ENCODE data around the gene FOSB. TPM values are rescaled to one million over a fixed set of nuclear protein-coding genes. Genes with fewer than 3 reads are reported as not detected.
A peak's percentile ranks its signal among the peaks of the same experiment; 100 is the strongest.

Gene FOSB
- 10 to 100 TPM in 1 of 4 donors, 1 to 10 TPM in 3; 1.6 to 16.3 (median 6.1) TPM for total RNA-seq
- polyA plus RNA-seq = 57.8 TPM
- long read RNA-seq, donor 1, partial matches to known transcripts = 0 of 3 reads
- long read RNA-seq, donor 1, other reads (novel, unspliced or antisense) = 3 of 3 reads
- long read RNA-seq, donor 2 = 0 reads
- long read RNA-seq, donor 3, partial matches to known transcripts = 0 of 2 reads
- long read RNA-seq, donor 3, other reads (novel, unspliced or antisense) = 2 of 2 reads
- long read RNA-seq, donor 4 = 0 reads

DNA sequence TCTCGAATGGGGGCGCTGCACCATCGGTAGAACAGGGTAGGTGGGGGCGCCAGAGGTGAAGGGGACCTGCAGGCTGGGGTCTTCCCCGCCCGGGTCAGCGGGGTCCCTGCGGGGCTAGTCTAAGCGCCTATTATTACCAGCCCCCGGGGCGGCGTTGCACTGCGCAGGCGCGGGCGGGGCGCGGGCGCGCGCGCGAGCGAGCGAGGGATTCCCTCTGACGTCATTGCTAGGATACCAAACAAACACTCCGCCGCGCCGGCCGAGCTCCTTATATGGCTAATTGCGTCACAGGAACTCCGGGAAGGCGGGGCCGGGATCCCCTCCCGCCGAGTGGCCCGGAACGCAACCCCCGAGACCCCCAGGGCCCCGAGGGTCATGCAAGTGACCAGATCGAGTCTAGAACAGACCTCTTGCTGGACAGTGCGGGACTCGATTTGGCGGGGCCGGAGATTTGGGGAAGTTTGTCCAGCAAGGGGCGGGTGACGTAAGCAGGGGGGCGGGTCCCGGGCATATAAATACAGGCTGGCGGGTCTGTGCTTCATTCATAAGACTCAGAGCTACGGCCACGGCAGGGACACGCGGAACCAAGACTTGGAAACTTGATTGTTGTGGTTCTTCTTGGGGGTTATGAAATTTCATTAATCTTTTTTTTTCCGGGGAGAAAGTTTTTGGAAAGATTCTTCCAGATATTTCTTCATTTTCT lies at the start of gene FOSB:
Gene FOSB (plus strand): TSS at position 541 of the 703 bp plus-strand sequence. CDS start 591 bp downstream, outside the sequence.
- Histone ChIP-seq H3K27ac (ENCODE audit: low read length) (peak within 1 kb of the TSS; percentile 85), H3K9me3 (ENCODE audit: control insufficient read depth, low read length) (no peaks in the 10 kb centered on the region), H3K4me3 (ENCODE audit: low read length) (peak within 1 kb of the TSS; percentile 45), H3K4me1 (ENCODE audit: control insufficient read depth, insufficient read depth, low read length) (no peaks in the 10 kb centered on the region), H3K27me3 (ENCODE audit: control insufficient read depth, insufficient read depth) (no peaks in the 10 kb centered on the region)
- WGBS = under 1% methylated on average over 56 of the region's 56 CpGs
- intact Hi-C loops (cut with DNase I) = loop anchor here in 1 of 4 donors (2.0 kb wide), 1 partner anchor 17 kb away; no protein-coding TSS in a partner anchor
- DNase-seq (peak; percentile 95 to 98 (median 97)), ATAC-seq (peak; percentile 61 to 69)

DNA sequence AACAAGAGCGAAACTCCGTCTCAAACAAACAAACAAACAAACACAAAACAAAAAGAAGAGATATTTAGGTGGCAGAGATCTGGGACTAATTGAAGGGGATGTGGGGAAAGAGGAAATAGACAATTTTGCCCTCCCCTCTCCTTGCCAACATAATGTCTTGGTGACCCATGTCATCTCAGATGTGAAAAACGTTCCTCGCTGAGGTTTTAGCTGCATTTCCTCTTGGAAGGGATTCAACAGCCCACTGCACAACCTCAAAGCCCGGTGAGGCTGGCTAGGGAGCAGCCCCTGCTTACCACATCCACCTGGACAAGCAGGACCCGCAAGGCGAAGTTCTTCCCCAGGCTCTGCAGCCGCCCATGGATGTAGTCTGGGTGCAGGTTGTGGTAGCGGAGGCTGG lies 49.0 kb upstream of the FOSB start:
- intact Hi-C loops (cut with DNase I) = no loop called here

DNA sequence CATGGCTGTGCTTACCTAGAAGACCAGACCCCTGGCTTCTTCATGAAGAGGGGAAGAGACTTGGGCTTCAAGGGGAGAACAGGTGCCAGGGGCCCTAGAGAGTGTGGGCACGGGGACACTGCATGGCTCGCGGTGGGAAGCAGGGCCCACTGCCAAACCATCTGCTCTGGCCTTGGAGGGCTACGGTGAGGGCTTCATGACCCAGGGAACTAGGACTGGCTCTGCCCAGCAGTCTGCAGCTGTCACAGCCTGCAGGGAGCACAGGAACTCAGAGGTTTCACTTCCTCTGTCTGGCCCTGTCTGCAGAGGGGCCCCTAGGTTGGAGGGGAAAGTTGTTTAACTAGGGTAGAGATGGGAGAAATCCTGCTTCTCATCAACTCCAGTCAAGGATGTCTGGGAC lies 48.4 kb upstream of the FOSB start:
- intact Hi-C loops (cut with DNase I) = no loop called here
- no peak overlapping the region for H3K4me3 ChIP-seq (ENCODE audit: low read length)
- H3K4me1 ChIP-seq (ENCODE audit: control insufficient read depth, insufficient read depth, low read length) = no peaks in the 10 kb centered on the region
- no peaks in the 10 kb centered on the region for H3K27me3 ChIP-seq (ENCODE audit: control insufficient read depth, insufficient read depth)
- H3K27ac ChIP-seq (ENCODE audit: low read length) = no peak overlapping the region
- WGBS = 49% methylated on average over 4 of the region's 4 CpGs
- ATAC-seq (no peak), DNase-seq (peak in 1 of 3 donors; percentile 72)
- no peaks in the 10 kb centered on the region for H3K9me3 ChIP-seq (ENCODE audit: control insufficient read depth, low read length)

More for the DNA sequence above, 49.0 kb upstream of the FOSB start:
- ATAC-seq (no peak), DNase-seq (peak in 1 of 3 donors; percentile 35)
- Histone ChIP-seq H3K27me3 (ENCODE audit: control insufficient read depth, insufficient read depth) (no peaks in the 10 kb centered on the region), H3K27ac (ENCODE audit: low read length) (no peak overlapping the region), H3K9me3 (ENCODE audit: control insufficient read depth, low read length) (no peaks in the 10 kb centered on the region), H3K4me1 (ENCODE audit: control insufficient read depth, insufficient read depth, low read length) (no peaks in the 10 kb centered on the region), H3K4me3 (ENCODE audit: low read length) (no peak overlapping the region)
- 69% methylated on average over 9 of the region's 9 CpGs for WGBS

DNA sequence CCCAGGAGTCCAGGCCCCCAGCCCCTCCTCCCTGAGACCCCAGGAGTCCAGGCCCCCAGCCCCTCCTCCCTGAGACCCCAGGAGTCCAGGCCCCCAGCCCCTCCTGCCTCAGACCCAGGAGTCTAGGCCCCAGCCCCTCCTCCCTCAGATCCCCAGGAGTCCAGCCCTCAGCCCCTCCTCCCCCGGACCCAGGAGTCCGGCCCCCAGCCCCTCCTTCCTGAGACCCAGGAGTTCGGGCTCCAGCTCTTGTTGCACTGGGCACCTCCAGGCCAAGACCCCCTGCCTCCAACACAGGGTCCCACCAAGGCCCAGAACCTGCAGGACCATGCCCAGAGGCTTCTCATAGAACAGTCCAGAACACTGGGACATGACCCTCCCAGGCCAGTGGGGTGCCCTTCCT lies 47.9 kb upstream of the FOSB start:
- ATAC-seq (no peak), DNase-seq (peak in 1 of 3 donors; percentile 56)
- H3K4me3 ChIP-seq (ENCODE audit: low read length) = no peak overlapping the region
- 33% methylated on average over 3 of the region's 3 CpGs for WGBS
- no peak overlapping the region for H3K27ac ChIP-seq (ENCODE audit: low read length)
- no peaks in the 10 kb centered on the region for H3K4me1 ChIP-seq (ENCODE audit: control insufficient read depth, insufficient read depth, low read length)
- intact Hi-C loops (cut with DNase I) = no loop called here
- H3K9me3 ChIP-seq (ENCODE audit: control insufficient read depth, low read length) = no peaks in the 10 kb centered on the region
- H3K27me3 ChIP-seq (ENCODE audit: control insufficient read depth, insufficient read depth) = no peaks in the 10 kb centered on the region

DNA sequence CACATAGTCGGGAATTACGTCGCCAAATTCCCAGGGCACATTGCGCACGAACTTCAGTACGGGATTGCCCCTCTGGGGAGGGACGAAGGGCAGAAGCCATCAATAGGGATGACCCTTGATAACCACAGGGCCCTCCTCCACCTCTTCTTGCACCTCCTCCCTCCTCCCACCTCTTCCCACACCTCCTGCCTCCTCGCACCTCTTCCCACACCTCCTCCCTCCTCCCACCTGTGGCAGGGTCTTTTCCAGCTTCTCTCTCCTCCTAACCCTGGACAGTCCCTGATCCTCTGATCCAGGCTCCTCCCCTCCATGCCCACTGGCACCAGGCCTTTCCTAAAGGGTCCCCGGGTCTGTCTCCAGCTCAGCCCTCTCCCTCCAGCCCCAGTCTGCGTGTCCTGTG lies 47.4 kb upstream of the FOSB start:
- DNase-seq (peak in 1 of 3 donors; percentile 39), ATAC-seq (no peak)
- WGBS = 84% methylated on average over 10 of the region's 10 CpGs
- Histone ChIP-seq H3K4me3 (ENCODE audit: low read length) (no peak overlapping the region), H3K9me3 (ENCODE audit: control insufficient read depth, low read length) (no peaks in the 10 kb centered on the region), H3K27ac (ENCODE audit: low read length) (no peak overlapping the region), H3K27me3 (ENCODE audit: control insufficient read depth, insufficient read depth) (no peaks in the 10 kb centered on the region), H3K4me1 (ENCODE audit: control insufficient read depth, insufficient read depth, low read length) (no peaks in the 10 kb centered on the region)
- intact Hi-C loops (cut with DNase I) = no loop called here

DNA sequence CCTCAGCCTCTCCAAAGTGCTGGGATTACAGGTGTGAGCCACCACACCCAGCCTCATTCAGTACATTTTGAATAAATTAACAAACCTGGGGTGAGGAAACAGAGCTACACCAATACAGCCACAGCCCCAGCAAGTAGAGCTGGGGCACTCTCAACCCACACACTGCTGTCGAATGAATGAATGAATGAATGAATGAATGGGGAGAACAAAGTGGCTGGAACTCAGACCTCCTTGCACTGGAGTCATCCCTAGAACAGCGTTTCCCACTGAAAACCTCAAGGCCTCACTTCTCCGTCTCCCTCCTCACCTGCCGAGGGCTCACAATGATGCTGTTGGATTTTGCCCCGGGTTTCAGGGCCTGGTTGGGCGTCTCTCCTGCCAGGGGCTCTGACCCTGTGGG lies 46.9 kb upstream of the FOSB start:
- no peak overlapping the region for H3K4me3 ChIP-seq (ENCODE audit: low read length)
- H3K27me3 ChIP-seq (ENCODE audit: control insufficient read depth, insufficient read depth) = no peaks in the 10 kb centered on the region
- ATAC-seq = no peak
- WGBS = 89% methylated on average over 6 of the region's 6 CpGs
- H3K27ac ChIP-seq (ENCODE audit: low read length) = no peak overlapping the region
- intact Hi-C loops (cut with DNase I) = no loop called here
- DNase-seq = no peak
- no peaks in the 10 kb centered on the region for H3K9me3 ChIP-seq (ENCODE audit: control insufficient read depth, low read length)
- no peaks in the 10 kb centered on the region for H3K4me1 ChIP-seq (ENCODE audit: control insufficient read depth, insufficient read depth, low read length)

DNA sequence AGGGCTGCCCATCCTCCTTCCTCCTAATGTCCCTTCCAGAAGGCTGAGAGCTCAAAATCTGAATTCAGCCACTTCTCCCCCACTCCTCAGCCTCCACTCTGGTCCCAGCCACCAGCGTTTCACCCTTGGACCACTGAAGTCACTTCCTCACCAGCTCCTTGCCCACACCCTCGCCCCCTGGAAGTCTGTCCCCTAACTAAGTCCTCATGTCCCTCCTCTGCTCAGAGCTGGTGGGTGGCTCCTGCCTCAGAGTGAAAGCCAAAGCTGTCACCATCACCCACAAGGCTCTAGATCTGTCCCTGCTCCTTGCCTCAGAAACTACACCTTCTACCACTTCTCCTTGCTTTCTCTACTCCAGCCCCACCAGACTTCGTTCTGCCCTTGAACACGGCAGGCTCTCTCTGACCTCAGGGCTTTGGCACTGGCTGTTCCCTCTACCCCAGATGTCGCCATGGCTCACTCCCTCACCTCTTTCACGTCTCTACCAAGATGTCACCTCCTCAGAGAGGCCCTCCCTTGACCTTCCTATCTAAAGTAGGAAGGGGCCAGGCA lies 45.8 kb upstream of the FOSB start:
- WGBS = 77% methylated on average over 6 of the region's 6 CpGs
- Histone ChIP-seq H3K4me1 (ENCODE audit: control insufficient read depth, insufficient read depth, low read length) (no peaks in the 10 kb centered on the region), H3K27ac (ENCODE audit: low read length) (no peak overlapping the region), H3K4me3 (ENCODE audit: low read length) (no peak overlapping the region), H3K27me3 (ENCODE audit: control insufficient read depth, insufficient read depth) (no peaks in the 10 kb centered on the region), H3K9me3 (ENCODE audit: control insufficient read depth, low read length) (no peaks in the 10 kb centered on the region)
- peak in 1 of 3 donors; percentile 33 for DNase-seq
- intact Hi-C loops (cut with DNase I) = no loop called here
- ATAC-seq = no peak

DNA sequence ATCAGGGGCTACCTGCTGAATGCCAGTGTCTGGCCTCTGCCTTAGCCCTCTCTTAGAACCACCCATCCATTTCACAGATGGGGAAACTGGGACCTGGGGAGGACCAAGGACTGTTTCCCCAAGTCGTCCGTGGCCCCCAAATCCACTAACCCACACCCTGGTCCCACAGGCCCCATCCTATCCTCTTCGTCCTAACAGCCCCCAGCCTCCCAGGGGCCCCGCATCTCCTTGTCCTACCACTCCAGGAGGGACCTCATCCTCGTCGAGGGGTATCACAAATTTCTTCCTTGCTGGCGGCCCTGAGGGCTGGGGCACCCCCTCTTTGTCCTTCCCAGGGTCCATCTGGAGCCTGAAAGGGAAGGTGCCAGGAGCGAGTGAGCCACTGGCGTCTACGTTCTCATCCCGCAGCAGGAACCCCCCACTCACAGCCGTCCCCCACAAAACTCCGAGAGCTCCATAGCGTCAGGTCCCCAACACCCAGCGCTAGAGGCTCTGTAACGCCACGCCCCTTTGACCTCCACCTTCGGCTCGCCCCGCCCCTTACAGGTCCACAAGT lies 44.7 kb upstream of the FOSB start:
- ATAC-seq = no peak
- intact Hi-C loops (cut with DNase I) = no loop called here
- H3K4me1 ChIP-seq (ENCODE audit: control insufficient read depth, insufficient read depth, low read length) = no peaks in the 10 kb centered on the region

DNA sequence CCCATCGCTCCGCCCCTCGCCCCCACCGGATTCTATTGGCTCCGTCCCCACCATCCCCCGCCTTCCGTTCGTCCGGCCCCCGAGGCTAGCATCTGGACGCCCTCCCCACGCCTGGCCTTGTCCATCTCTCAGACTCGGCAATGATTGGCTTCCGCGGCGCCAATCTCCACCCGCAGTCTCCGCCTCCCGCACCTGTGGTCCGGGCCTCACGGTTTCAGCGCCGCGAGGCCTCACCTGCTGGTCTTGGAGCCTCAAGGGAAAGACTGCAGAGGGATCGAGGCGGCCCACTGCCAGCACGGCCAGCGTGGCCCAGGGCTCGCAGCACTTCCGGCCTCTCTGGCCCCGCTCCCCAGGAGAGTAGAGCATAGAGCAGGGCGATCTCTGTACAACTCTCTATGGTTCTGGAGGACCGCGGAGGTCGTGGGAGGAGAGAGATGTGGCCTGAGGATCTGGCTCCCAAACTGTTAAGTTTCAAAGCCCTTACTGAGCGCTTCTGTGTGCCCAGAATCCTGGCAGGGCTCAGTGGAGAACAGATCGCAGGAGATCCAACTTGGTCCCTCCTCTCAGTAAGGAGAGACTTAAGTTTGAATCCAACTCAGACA lies 44.1 kb upstream of the FOSB start, which contains the start of gene ERCC1:
Gene ERCC1 (minus strand): TSS at position 329 of the 602 bp plus-strand sequence. CDS start 543 bp downstream, outside the sequence.
- ATAC-seq (peak; percentile 86 to 90), DNase-seq (peak; percentile 96 to 98 (median 98))
- under 1% methylated on average over 37 of the region's 37 CpGs for WGBS
- Histone ChIP-seq H3K4me1 (ENCODE audit: control insufficient read depth, insufficient read depth, low read length) (no peaks in the 10 kb centered on the region), H3K9me3 (ENCODE audit: control insufficient read depth, low read length) (no peaks in the 10 kb centered on the region), H3K27me3 (ENCODE audit: control insufficient read depth, insufficient read depth) (no peaks in the 10 kb centered on the region), H3K4me3 (ENCODE audit: low read length) (peak within 1 kb of the TSS; percentile 45), H3K27ac (ENCODE audit: low read length) (peak within 1 kb of the TSS; percentile 72)
- intact Hi-C loops (cut with DNase I) = no loop called here

More for the DNA sequence above, 44.7 kb upstream of the FOSB start:
- DNase-seq = no peak
- Histone ChIP-seq H3K9me3 (ENCODE audit: control insufficient read depth, low read length) (no peaks in the 10 kb centered on the region), H3K4me3 (ENCODE audit: low read length) (peak overlapping the region; percentile 45), H3K27ac (ENCODE audit: low read length) (peak overlapping the region; percentile 37), H3K27me3 (ENCODE audit: control insufficient read depth, insufficient read depth) (no peaks in the 10 kb centered on the region)
- 15% methylated on average over 20 of the region's 20 CpGs for WGBS

DNA sequence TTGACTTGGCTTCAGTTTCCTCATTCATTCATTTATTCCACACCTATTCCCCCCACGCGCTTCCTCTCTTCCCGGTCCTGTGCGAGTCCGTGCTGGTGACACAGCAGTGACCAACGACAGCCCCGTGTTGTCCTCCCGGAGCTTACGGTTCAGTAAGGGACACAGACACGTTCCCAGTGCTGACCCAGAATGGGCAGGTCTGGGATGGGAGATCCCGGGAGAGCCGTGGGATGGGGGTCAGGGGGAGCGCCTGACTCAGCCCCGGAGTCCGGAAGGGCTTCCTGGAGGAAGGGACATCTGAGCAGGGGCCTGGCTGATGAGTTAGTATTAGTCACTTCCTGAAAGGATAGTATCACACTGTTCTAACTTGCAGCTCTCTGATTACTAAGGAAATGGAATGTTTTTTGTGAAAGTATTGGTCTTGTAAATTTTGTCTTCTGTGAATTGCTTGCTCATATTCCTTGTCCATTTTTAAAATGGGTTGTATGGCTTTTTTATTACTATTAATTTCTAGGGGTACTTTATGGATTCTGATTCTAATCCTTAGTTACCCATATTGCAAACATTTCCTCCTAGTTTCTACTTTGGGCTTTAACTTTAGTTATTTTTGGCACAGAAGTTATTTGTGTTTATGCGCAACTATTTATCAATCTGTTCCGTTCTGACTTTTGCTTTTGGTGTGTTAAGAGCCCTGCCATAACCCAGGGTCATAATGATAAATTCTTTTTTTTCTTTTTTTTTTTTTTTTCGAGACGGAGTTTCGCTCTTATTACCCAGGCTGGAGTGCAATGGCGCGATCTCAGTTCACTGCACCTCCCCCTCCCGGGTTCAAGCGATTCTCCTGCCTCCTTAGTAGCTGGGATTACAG lies 43.4 kb upstream of the FOSB start:
- Histone ChIP-seq H3K4me1 (ENCODE audit: control insufficient read depth, insufficient read depth, low read length) (no peaks in the 10 kb centered on the region), H3K4me3 (ENCODE audit: low read length) (peak overlapping the region; percentile 45), H3K27ac (ENCODE audit: low read length) (peak overlapping the region; percentile 72), H3K9me3 (ENCODE audit: control insufficient read depth, low read length) (no peaks in the 10 kb centered on the region), H3K27me3 (ENCODE audit: control insufficient read depth, insufficient read depth) (no peaks in the 10 kb centered on the region)
- intact Hi-C loops (cut with DNase I) = no loop called here
- ATAC-seq (peak; percentile 56 to 84), DNase-seq (peak; percentile 82 to 87 (median 87))
- WGBS = 10% methylated on average over 24 of the region's 24 CpGs

All from right cardiac atrium (tissue), 5 donors.